ENCODE measurements around the gene RELCH. TPM values are rescaled to one million over a fixed set of nuclear protein-coding genes. Genes with fewer than 3 reads are reported as not detected.

Gene RELCH
- total RNA-seq, 1 experiment from 2014 or later, result 19.5 TPM

DNA sequence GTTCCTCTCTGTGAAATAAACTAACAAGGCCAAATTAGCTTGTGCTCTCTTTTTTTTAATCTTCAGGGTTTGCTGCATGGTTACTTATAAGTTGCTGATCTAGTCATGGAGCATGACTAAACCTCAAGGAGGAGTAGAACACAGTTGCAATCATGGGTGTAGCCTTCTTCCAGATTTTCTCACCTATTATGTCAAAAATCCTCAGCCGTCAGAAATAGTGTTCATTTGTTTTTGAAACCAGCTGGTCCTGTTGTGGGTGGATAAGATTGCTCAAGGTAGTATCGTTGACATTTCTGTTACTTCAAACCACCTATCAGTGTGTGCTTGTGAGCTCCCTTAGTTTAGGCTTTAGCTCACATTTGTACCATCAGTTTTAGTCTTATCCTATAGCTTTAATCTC is 11.2 kb downstream of the RELCH start:
- in situ Hi-C loops (cut with HindIII; ENCODE audit: low pct_unique_long_range_greater_than_20kb, low sequenced_read_pairs), result no loop called here
- Histone ChIP-seq H3K36me3 (ENCODE audit: control insufficient read depth, insufficient read depth, low read length) (no peaks in the 10 kb centered on the region), H3K4me3 (ENCODE audit: low read depth in 2 of 2, low read length in 2 of 2) (no peak overlapping the region), H3K27ac (ENCODE audit: low read length) (no peak overlapping the region), H3K27me3 (ENCODE audit: control insufficient read depth, insufficient read depth, low read length) (no peaks in the 10 kb centered on the region), H3K9me3 (ENCODE audit: control insufficient read depth, insufficient read depth, low read depth, low read length) (no peaks in the 10 kb centered on the region), H3K4me1 (ENCODE audit: control insufficient read depth, insufficient read depth, low read length) (no peaks in the 10 kb centered on the region)
- ChIA-PET CTCF (no interaction called here), POLR2A (no interaction called here)
- DNase-seq (ENCODE audit: low read depth, low spot score) (no peak), ATAC-seq (no peak)
- TF ChIP-seq POLR2AphosphoS5 (IDR thresholded peaks at IDR 0.05; ENCODE audit: low read depth, low read length), result no peak
- TF ChIP-seq, protein P1, sequence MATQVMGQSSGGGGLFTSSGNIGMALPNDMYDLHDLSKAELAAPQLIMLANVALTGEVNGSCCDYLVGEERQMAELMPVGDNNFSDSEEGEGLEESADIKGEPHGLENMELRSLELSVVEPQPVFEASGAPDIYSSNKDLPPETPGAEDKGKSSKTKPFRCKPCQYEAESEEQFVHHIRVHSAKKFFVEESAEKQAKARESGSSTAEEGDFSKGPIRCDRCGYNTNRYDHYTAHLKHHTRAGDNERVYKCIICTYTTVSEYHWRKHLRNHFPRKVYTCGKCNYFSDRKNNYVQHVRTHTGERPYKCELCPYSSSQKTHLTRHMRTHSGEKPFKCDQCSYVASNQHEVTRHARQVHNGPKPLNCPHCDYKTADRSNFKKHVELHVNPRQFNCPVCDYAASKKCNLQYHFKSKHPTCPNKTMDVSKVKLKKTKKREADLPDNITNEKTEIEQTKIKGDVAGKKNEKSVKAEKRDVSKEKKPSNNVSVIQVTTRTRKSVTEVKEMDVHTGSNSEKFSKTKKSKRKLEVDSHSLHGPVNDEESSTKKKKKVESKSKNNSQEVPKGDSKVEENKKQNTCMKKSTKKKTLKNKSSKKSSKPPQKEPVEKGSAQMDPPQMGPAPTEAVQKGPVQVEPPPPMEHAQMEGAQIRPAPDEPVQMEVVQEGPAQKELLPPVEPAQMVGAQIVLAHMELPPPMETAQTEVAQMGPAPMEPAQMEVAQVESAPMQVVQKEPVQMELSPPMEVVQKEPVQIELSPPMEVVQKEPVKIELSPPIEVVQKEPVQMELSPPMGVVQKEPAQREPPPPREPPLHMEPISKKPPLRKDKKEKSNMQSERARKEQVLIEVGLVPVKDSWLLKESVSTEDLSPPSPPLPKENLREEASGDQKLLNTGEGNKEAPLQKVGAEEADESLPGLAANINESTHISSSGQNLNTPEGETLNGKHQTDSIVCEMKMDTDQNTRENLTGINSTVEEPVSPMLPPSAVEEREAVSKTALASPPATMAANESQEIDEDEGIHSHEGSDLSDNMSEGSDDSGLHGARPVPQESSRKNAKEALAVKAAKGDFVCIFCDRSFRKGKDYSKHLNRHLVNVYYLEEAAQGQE (IDR thresholded peaks at IDR 0.05; ENCODE audit: insufficient read depth in 1 of 2, low read depth in 2 of 2, low read length in 1 of 2), result no peak
- TF ChIP-seq, protein P2, sequence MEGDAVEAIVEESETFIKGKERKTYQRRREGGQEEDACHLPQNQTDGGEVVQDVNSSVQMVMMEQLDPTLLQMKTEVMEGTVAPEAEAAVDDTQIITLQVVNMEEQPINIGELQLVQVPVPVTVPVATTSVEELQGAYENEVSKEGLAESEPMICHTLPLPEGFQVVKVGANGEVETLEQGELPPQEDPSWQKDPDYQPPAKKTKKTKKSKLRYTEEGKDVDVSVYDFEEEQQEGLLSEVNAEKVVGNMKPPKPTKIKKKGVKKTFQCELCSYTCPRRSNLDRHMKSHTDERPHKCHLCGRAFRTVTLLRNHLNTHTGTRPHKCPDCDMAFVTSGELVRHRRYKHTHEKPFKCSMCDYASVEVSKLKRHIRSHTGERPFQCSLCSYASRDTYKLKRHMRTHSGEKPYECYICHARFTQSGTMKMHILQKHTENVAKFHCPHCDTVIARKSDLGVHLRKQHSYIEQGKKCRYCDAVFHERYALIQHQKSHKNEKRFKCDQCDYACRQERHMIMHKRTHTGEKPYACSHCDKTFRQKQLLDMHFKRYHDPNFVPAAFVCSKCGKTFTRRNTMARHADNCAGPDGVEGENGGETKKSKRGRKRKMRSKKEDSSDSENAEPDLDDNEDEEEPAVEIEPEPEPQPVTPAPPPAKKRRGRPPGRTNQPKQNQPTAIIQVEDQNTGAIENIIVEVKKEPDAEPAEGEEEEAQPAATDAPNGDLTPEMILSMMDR (IDR thresholded peaks at IDR 0.05), result no peak
- no peak for TF ChIP-seq TCF7L2 (IDR thresholded peaks at IDR 0.05; ENCODE audit: low read depth, low read length)
- TF ChIP-seq SIN3A (IDR thresholded peaks at IDR 0.05; ENCODE audit: borderline replicate concordance, insufficient read depth, low read depth, low read length), result no peak
- no TSS peak for BruUV-seq (replicated peaks)
- intact Hi-C loops (cut with micrococcal nuclease; ENCODE audit: unreplicated experiment), result no loop called here

DNA sequence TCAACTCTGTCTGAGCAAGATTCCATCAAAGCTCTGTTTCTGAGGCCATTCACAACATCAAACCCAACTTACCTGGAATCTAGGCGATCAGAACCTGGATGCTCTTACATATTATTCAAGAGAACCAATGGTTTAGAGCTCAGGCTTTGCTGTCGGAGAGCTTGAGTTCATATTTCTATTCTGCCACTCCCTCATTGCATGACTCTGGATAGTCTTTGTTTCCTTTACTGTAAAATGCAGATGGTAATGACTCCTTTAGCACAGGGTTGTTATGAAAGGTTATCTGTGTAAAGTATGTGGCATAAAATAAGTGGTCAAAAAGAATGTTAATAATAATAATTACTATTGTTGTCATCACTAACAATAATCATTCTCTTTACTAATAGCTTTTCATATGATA is 12.6 kb downstream of the RELCH start:
- intact Hi-C loops (cut with micrococcal nuclease; ENCODE audit: unreplicated experiment), result no loop called here
- no TSS peak for BruUV-seq (replicated peaks)
- TF ChIP-seq SIN3A (IDR thresholded peaks at IDR 0.05; ENCODE audit: borderline replicate concordance, insufficient read depth, low read depth, low read length) (no peak), TCF7L2 (IDR thresholded peaks at IDR 0.05; ENCODE audit: low read depth, low read length) (no peak), POLR2AphosphoS5 (IDR thresholded peaks at IDR 0.05; ENCODE audit: low read depth, low read length) (no peak)
- TF ChIP-seq, protein P2 (IDR thresholded peaks at IDR 0.05), result no peak
- TF ChIP-seq, protein P1 (IDR thresholded peaks at IDR 0.05; ENCODE audit: insufficient read depth in 1 of 2, low read depth in 2 of 2, low read length in 1 of 2), result no peak

More for the DNA sequence above, 12.6 kb downstream of the RELCH start:
- no peak overlapping the region for H3K27ac ChIP-seq (ENCODE audit: low read length)
- H3K36me3 ChIP-seq (ENCODE audit: control insufficient read depth, insufficient read depth, low read length), result no peaks in the 10 kb centered on the region
- H3K4me1 ChIP-seq (ENCODE audit: control insufficient read depth, insufficient read depth, low read length), result no peaks in the 10 kb centered on the region
- no peak overlapping the region for H3K4me3 ChIP-seq (ENCODE audit: low read depth in 2 of 2, low read length in 2 of 2)
- ChIA-PET CTCF (no interaction called here), POLR2A (no interaction called here)
- ATAC-seq (no peak), DNase-seq (ENCODE audit: low read depth, low spot score) (no peak)
- no peaks in the 10 kb centered on the region for H3K27me3 ChIP-seq (ENCODE audit: control insufficient read depth, insufficient read depth, low read length)
- in situ Hi-C loops (cut with HindIII; ENCODE audit: low pct_unique_long_range_greater_than_20kb, low sequenced_read_pairs), result no loop called here
- no peaks in the 10 kb centered on the region for H3K9me3 ChIP-seq (ENCODE audit: control insufficient read depth, insufficient read depth, low read depth, low read length)

All from Panc1 (cell line).